ENCODE data around the gene PA2G4. TPM values are rescaled to one million over a fixed set of nuclear protein-coding genes. Genes with fewer than 3 reads are reported as not detected.
A peak's percentile ranks its signal among the peaks of the same experiment; 100 is the strongest.

The PA2G4 gene
- total RNA-seq, 8 experiments from 2014 or later = 60.8 to 254 (median 99.3) TPM

GRCh38 chr12:56159482-56160192, 55.3 kb downstream of the PA2G4 start:
- Histone ChIP-seq H3K27ac (peak overlapping the region; percentile 84 to 86), H3K4me1 (replicated peaks in 1 of 2) (peaks cover 19 to 21% of the 10 kb centered on the region in 2 donors), H3K4me3 (peak overlapping the region; percentile 63 to 89 (median 83))
- in situ Hi-C loops (cut with MboI; ENCODE audit: low pct_unique_long_range_greater_than_20kb in 2 of 9, low sequenced_read_pairs in 9 of 9, unreplicated experiment in 9 of 9) = loop anchor here in 1 of 9 experiments (25.0 kb wide), 1 partner anchor 103 kb away; the partner anchor contains the start of genes ANKRD52 and COQ10A
- WGBS, 10 experiments = 0 to 84% (median 71%) methylated on average over 1 to 4 of the region's 8 CpGs; no CpG with 5 or more reads in 3 of the 10 experiments
- no peak for ATAC-seq (replicated peaks in 6 of 8)

DNA sequence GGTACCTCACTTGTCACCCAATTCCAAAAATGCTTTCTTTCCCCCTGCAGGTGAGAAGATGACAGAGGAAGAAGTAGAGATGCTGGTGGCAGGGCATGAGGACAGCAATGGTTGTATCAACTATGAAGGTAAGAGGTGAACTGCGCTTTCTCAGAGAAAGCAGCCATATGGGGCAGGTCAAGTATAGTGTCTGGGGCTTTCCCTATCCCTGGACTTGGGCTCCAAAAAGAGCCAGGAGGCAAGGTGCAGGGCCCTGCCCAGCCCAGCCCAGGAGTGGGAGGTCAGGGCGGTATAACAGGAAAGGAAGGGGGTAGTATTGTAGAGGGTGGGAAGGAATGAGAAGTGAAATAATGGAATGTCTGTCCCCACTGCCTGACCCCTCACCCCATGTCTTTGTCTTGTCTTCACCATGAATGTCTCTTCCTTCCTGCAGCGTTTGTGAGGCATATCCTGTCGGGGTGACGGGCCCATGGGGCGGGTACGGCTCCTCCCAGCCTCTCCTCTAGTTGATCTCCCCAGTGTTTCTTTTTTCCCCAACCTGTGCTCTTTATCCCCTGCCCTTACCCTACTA, 55.9 kb downstream of the PA2G4 start:
- in situ Hi-C loops (cut with MboI; ENCODE audit: low pct_unique_long_range_greater_than_20kb in 2 of 9, low sequenced_read_pairs in 9 of 9, unreplicated experiment in 9 of 9) = loop anchor here in 1 of 9 experiments (25.0 kb wide), 1 partner anchor 102 kb away; the partner anchor contains the start of genes ANKRD52 and COQ10A
- peak overlapping the region in 4 of 5 donors; percentile 63 to 89 (median 84) for H3K4me3 ChIP-seq
- ATAC-seq (replicated peaks in 6 of 8) = no peak
- H3K4me1 ChIP-seq (replicated peaks in 1 of 2) = peaks cover 19 to 21% of the 10 kb centered on the region in 2 donors
- H3K27ac ChIP-seq = no peak overlapping the region
- 0 to 59% (median 45%) methylated on average over 1 to 7 of the region's 7 CpGs; no CpG with 5 or more reads in 4 of the 10 experiments for WGBS, 10 experiments

- 29 to 100% (median 87%) methylated on average over 1 to 7 of the region's 11 CpGs; no CpG with 5 or more reads in 4 of the 10 experiments for WGBS, 10 experiments
- in situ Hi-C loops (cut with MboI; ENCODE audit: low pct_unique_long_range_greater_than_20kb in 2 of 9, low sequenced_read_pairs in 9 of 9, unreplicated experiment in 9 of 9) = loop anchor here in 1 of 9 experiments (25.0 kb wide), 1 partner anchor 101 kb away; the partner anchor contains the start of genes ANKRD52 and COQ10A
- no peak for ATAC-seq (replicated peaks in 6 of 8)
- Histone ChIP-seq H3K4me1 (replicated peaks in 1 of 2) (peaks cover 19 to 21% of the 10 kb centered on the region in 2 donors), H3K4me3 (no peak overlapping the region), H3K27ac (no peak overlapping the region)
Observed at GRCh38 chr12:56160894-56161689, 56.7 kb downstream of the PA2G4 start.

DNA sequence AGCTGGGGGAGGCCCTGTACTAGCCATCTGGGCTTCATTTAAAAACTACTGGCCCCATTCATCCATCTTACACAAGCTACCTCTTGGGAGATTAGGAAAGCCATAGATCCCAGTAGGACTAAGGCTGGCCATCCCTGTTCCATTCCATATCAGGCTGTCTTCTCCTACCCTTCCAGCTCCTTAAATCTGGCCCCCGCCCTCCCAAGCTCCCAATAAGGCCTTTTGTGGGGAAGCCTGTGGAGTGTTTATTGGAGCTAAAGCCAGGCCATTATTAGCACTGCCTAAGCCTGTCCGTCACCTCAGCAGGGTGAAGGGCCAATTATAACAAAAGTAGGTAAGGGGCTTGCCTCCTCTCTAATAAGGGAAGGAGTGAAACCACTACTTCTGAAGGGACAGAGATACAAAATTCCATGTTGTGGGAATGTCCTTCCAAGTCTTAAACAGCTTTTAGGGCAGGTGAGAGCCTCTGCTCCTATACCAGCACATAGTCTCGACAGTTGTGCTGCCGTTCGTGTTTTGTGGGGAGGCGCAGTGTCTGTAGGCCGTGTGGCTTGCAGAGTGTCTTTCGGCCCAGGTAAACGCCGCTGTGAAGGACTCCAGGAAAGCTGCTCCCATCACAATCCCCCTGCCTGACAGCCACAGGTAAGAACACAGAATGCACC, 57.5 kb downstream of the PA2G4 start:
- in situ Hi-C loops (cut with MboI; ENCODE audit: low pct_unique_long_range_greater_than_20kb in 2 of 9, low sequenced_read_pairs in 9 of 9, unreplicated experiment in 9 of 9) = loop anchor here in 1 of 9 experiments (25.0 kb wide), 1 partner anchor 100 kb away; the partner anchor contains the start of genes ANKRD52 and COQ10A
- H3K4me3 ChIP-seq = no peak overlapping the region
- H3K4me1 ChIP-seq (replicated peaks in 1 of 2) = peaks cover 19% of the 10 kb centered on the region in 2 donors
- 44 to 100% (median 92%) methylated on average over 1 to 9 of the region's 10 CpGs; no CpG with 5 or more reads in 1 of the 10 experiments for WGBS, 10 experiments
- no peak overlapping the region for H3K27ac ChIP-seq
- no peak for ATAC-seq (replicated peaks in 6 of 8)

GRCh38 chr12:56162468-56163290, 58.3 kb downstream of the PA2G4 start:
- Histone ChIP-seq H3K4me1 (replicated peaks in 1 of 2) (peaks cover 14 to 16% of the 10 kb centered on the region in 2 donors), H3K4me3 (no peak overlapping the region), H3K27ac (no peak overlapping the region)
- 51 to 100% (median 84%) methylated on average over 1 to 11 of the region's 11 CpGs for WGBS, 10 experiments
- in situ Hi-C loops (cut with MboI; ENCODE audit: low pct_unique_long_range_greater_than_20kb in 2 of 9, low sequenced_read_pairs in 9 of 9, unreplicated experiment in 9 of 9) = loop anchor here in 1 of 9 experiments (25.0 kb wide), 1 partner anchor 100 kb away; the partner anchor contains the start of genes ANKRD52 and COQ10A
- ATAC-seq (replicated peaks in 6 of 8) = no peak

Other genes starting within 250 kb of the PA2G4 start
- 10 to 100 TPM; 20.1 to 44.4 (median 31.7) TPM for gene PYM1, start 176.7 kb upstream of the PA2G4 start, total RNA-seq
- gene DGKA, start 173.4 kb upstream of the PA2G4 start, total RNA-seq = 10 to 100 TPM in 4 of 8 experiments, 1 to 10 TPM in 4; 3.4 to 63.0 (median 9.2) TPM
- 10 to 100 TPM in 1 of 8 experiments, 1 to 10 TPM in 6, under 1 TPM in 1; 0.86 to 14.4 (median 1.7) TPM for gene PMEL, start 138.5 kb upstream of the PA2G4 start, total RNA-seq
- 10 to 100 TPM in 4 of 8 experiments, 1 to 10 TPM in 4; 6.0 to 43.0 (median 15.8) TPM for gene CDK2, start 137.7 kb upstream of the PA2G4 start, total RNA-seq
- gene RAB5B, start 130.5 kb upstream of the PA2G4 start, total RNA-seq = 10 to 100 TPM; 56.3 to 95.6 (median 76.0) TPM
- 10 to 100 TPM; 10.4 to 23.0 (median 17.0) TPM for gene SUOX, start 107.3 kb upstream of the PA2G4 start, total RNA-seq
- gene IKZF4, start 83.5 kb upstream of the PA2G4 start, total RNA-seq = 1 to 10 TPM; 1.4 to 8.6 (median 6.4) TPM
- 1,000 to 10,000 TPM in 1 of 8 experiments, 100 to 1,000 TPM in 7; 282 to 1,536 (median 616) TPM for gene RPS26, start 62.6 kb upstream of the PA2G4 start, total RNA-seq
- 1 to 10 TPM in 7 of 8 experiments, under 1 TPM in 1; 0.63 to 7.2 (median 2.1) TPM for gene ERBB3, start 24.4 kb upstream of the PA2G4 start, total RNA-seq
- gene RPL41, start 12.1 kb downstream of the PA2G4 start, total RNA-seq = 1,000 to 10,000 TPM; 2,948 to 7,132 (median 5,415) TPM
- 10 to 100 TPM in 3 of 8 experiments, 1 to 10 TPM in 5; 5.8 to 11.7 (median 8.0) TPM for gene ZC3H10, start 13.7 kb downstream of the PA2G4 start, total RNA-seq
- 10 to 100 TPM; 13.4 to 54.6 (median 44.2) TPM for gene ESYT1, start 23.7 kb downstream of the PA2G4 start, total RNA-seq
- gene MYL6B, start 48.0 kb downstream of the PA2G4 start, total RNA-seq = 100 to 1,000 TPM in 5 of 8 experiments, 10 to 100 TPM in 3; 61.3 to 217 (median 142) TPM
- gene MYL6, start 53.8 kb downstream of the PA2G4 start, total RNA-seq = 1,000 to 10,000 TPM; 1,063 to 2,469 (median 1,244) TPM
- 100 to 1,000 TPM in 1 of 8 experiments, 10 to 100 TPM in 7; 18.1 to 110 (median 77.9) TPM for gene SMARCC2, start 84.9 kb downstream of the PA2G4 start, total RNA-seq
- 10 to 100 TPM; 28.9 to 62.1 (median 41.7) TPM for gene RNF41, start 117.4 kb downstream of the PA2G4 start, total RNA-seq
- 10 to 100 TPM; 22.1 to 61.7 (median 51.1) TPM for gene NABP2, start 119.8 kb downstream of the PA2G4 start, total RNA-seq
- gene SLC39A5, start 125.5 kb downstream of the PA2G4 start, total RNA-seq = 1 to 10 TPM in 3 of 8 experiments, under 1 TPM in 3, not detected in 2; 0.49 to 2.6 (median 1.1) TPM
- gene ANKRD52, start 153.8 kb downstream of the PA2G4 start, total RNA-seq = 10 to 100 TPM in 6 of 8 experiments, 1 to 10 TPM in 2; 5.3 to 30.7 (median 12.0) TPM
- 10 to 100 TPM in 7 of 8 experiments, 1 to 10 TPM in 1; 6.8 to 17.4 (median 14.3) TPM for gene COQ10A, start 162.4 kb downstream of the PA2G4 start, total RNA-seq
- 100 to 1,000 TPM in 5 of 8 experiments, 10 to 100 TPM in 3; 66.8 to 208 (median 106) TPM for gene CS, start 195.8 kb downstream of the PA2G4 start, total RNA-seq
- 100 to 1,000 TPM; 102 to 231 (median 141) TPM for gene CNPY2, start 211.4 kb downstream of the PA2G4 start, total RNA-seq
- 10 to 100 TPM; 20.3 to 97.3 (median 30.4) TPM for gene PAN2, start 229.4 kb downstream of the PA2G4 start, total RNA-seq
- gene IL23A, start 234.3 kb downstream of the PA2G4 start, total RNA-seq = 1 to 10 TPM in 4 of 8 experiments, under 1 TPM in 4; 0.28 to 3.8 (median 1.1) TPM

Measured in motor neuron (in vitro differentiated cells).